H1 (cell line): ENCODE measurements around the gene IL5RA. TPM values are rescaled to one million over a fixed set of nuclear protein-coding genes. Genes with fewer than 3 reads are reported as not detected.

Experiments used
- CTCF ChIA-PET: fragments of 300-600 bp; sonication (Branson Sonifier 250); formaldehyde crosslinking; loops from one replicate; lab custom pipeline; 2021; ENCODE audit not compliant: partially characterized antibody; lab: Charles Lee
- POLR2A ChIA-PET: fragments of 300-600 bp; sonication (Branson Sonifier 250); formaldehyde crosslinking; loops from one replicate; lab custom pipeline; 2021; ENCODE audit warnings: inconsistent platforms; ENCODE audit not compliant: partially characterized antibody; lab: Charles Lee
- DNase-seq, 2 experiments: peaks; one replicate each; pipeline versions ENCODE4 v3.0.0 to v3.0.0-alpha.2; 2010 to 2022; ENCODE audit warnings: low spot score in 2 of 2, low read depth in 1 of 2, mixed read lengths in 1 of 2
- FAIRE-seq: peaks from 2 replicates; lab custom pipeline; 2011; peaks lifted over from hg19 to GRCh38; lab: Jason Lieb, UNC
- H2AFZ ChIP-seq: 2 replicates; pipeline ENCODE4 v1.8.1; 2012; ENCODE audit warnings: low read length, inconsistent platforms
- H2AK5ac ChIP-seq: 2 replicates; pipeline ENCODE4 v1.6.1; 2013; ENCODE audit warnings: low read depth, low read length
- H2BK120ac ChIP-seq: replicated peaks from 2 replicates; pipeline ENCODE3; 2013; ENCODE audit warnings: low read depth, low read length, inconsistent platforms
- H2BK12ac ChIP-seq: 2 replicates; pipeline ENCODE4 v1.6.1; 2013; ENCODE audit warnings: low read depth, low read length
- H2BK15ac ChIP-seq: 2 replicates; pipeline ENCODE4 v1.6.1; 2013; ENCODE audit warnings: low read length
- H2BK20ac ChIP-seq: 2 replicates; pipeline ENCODE4 v1.6.1; 2013; ENCODE audit warnings: low read length
- H2BK5ac ChIP-seq: 2 replicates; pipeline ENCODE4 v1.6.1; 2013; ENCODE audit warnings: low read depth, low read length
- H3K14ac ChIP-seq: 2 replicates; pipeline ENCODE4 v1.6.1; 2013; ENCODE audit warnings: inconsistent platforms; ENCODE audit not compliant: insufficient read length
- H3K18ac ChIP-seq: 2 replicates; pipeline ENCODE4 v1.6.1; 2013; ENCODE audit warnings: low read length; ENCODE audit errors: extremely low read depth
- H3K23ac ChIP-seq: 2 replicates; pipeline ENCODE4 v1.6.1; 2013; ENCODE audit warnings: inconsistent platforms; ENCODE audit not compliant: insufficient read length
- H3K23me2 ChIP-seq: 2 replicates; pipeline ENCODE4 v1.6.1; 2013; ENCODE audit warnings: low read depth, low read length
- H3K27ac ChIP-seq: 2 replicates; pipeline ENCODE4 v1.6.1; 2011; ENCODE audit warnings: low read depth, low read length, inconsistent platforms
- H3K27me3 ChIP-seq, 4 experiments: replicated peaks in 1 of 4; 1 replicate in 1 of 4; 2 replicates in 3 of 4; pipeline versions ENCODE4 v1.6.1 to v1.8.1; 2011 to 2013; ENCODE audit warnings: low read length in 3 of 4, mild to moderate bottlenecking in 3 of 4, inconsistent platforms in 2 of 4, mixed read lengths in 2 of 4, moderate library complexity in 1 of 4; ENCODE audit not compliant: control insufficient read depth in 3 of 4, insufficient read depth in 3 of 4; ENCODE audit errors: extremely low read depth in 1 of 4
- H3K36me3 ChIP-seq, 4 experiments: 2 replicates each; pipeline versions ENCODE4 v1.6.1 to v1.8.1; 2011 to 2013; ENCODE audit warnings: mild to moderate bottlenecking in 4 of 4, low read length in 3 of 4, moderate library complexity in 2 of 4, control low read depth in 1 of 4, inconsistent platforms in 1 of 4; ENCODE audit not compliant: insufficient read depth in 4 of 4, control insufficient read depth in 2 of 4
- H3K4ac ChIP-seq: replicated peaks from 2 replicates; pipeline ENCODE3; 2013; ENCODE audit warnings: low read length, low read depth, mixed read lengths, inconsistent platforms; ENCODE audit not compliant: insufficient read length
- H3K4me1 ChIP-seq, 4 experiments: replicated peaks in 1 of 4; 1 replicate in 1 of 4; 2 replicates in 3 of 4; pipeline versions ENCODE4 v1.6.1 to v1.8.1; 2011 to 2013; ENCODE audit warnings: low read length in 3 of 4, inconsistent platforms in 2 of 4, mixed read lengths in 1 of 4; ENCODE audit not compliant: insufficient read depth in 4 of 4, control insufficient read depth in 3 of 4
- H3K4me2 ChIP-seq, 2 experiments: 2 replicates each; pipeline versions ENCODE4 v1.6.1 to v1.8.1; 2011 to 2013; ENCODE audit warnings: low read depth in 2 of 2, low read length in 2 of 2, control low read depth in 1 of 2, inconsistent platforms in 1 of 2, mild to moderate bottlenecking in 1 of 2; ENCODE audit not compliant: insufficient read depth in 1 of 2
- H3K4me3 ChIP-seq, 4 experiments: fragments of 200-600, 300-600 bp in 1 of 4; sonication (generic), shearing (Covaris generic), sonication (Bioruptor Twin) in 1 of 4; 2 replicates each; pipeline versions ENCODE4 v1.5.1 to v1.8.1; 2011 to 2016; ENCODE audit warnings: low read length in 4 of 4, low read depth in 3 of 4, control low read depth in 2 of 4, inconsistent platforms in 2 of 4, mild to moderate bottlenecking in 2 of 4, mixed read lengths in 1 of 4, moderate library complexity in 1 of 4; ENCODE audit not compliant: insufficient read depth in 2 of 4; ENCODE audit errors: extremely low read depth in 1 of 4
- H3K56ac ChIP-seq: replicated peaks from 2 replicates; pipeline ENCODE3; 2013; ENCODE audit warnings: low read depth, mild to moderate bottlenecking, mixed read lengths, low read length, inconsistent platforms; ENCODE audit not compliant: insufficient read length
- H3K79me1 ChIP-seq: 2 replicates; pipeline ENCODE4 v1.6.1; 2013; ENCODE audit warnings: low read depth, low read length, control low read depth
- H3K79me2 ChIP-seq, 2 experiments: 2 replicates each; pipeline versions ENCODE4 v1.6.1 to v1.8.1; 2012 to 2013; ENCODE audit warnings: low read length in 2 of 2, mild to moderate bottlenecking in 2 of 2, inconsistent platforms in 1 of 2; ENCODE audit not compliant: insufficient read depth in 2 of 2, control insufficient read depth in 1 of 2
- H3K9ac ChIP-seq, 4 experiments: replicated peaks in 1 of 4; 1 replicate in 1 of 4; 2 replicates in 3 of 4; pipeline versions ENCODE4 v1.6.1 to v1.8.1; 2011 to 2013; ENCODE audit warnings: low read depth in 3 of 4, low read length in 3 of 4, control low read depth in 2 of 4, mild to moderate bottlenecking in 2 of 4, moderate library complexity in 2 of 4, inconsistent platforms in 1 of 4; ENCODE audit errors: extremely low read depth in 1 of 4
- H3K9me3 ChIP-seq, 2 experiments: 2 replicates each; pipeline versions ENCODE4 v1.6.1 to v1.8.1; 2012 to 2013; ENCODE audit warnings: mild to moderate bottlenecking in 2 of 2, moderate library complexity in 2 of 2, control low read depth in 1 of 2, inconsistent platforms in 1 of 2, low read depth in 1 of 2, low read length in 1 of 2, mixed read lengths in 1 of 2; ENCODE audit not compliant: insufficient read depth in 2 of 2
- H4K20me1 ChIP-seq, 2 experiments: replicated peaks in 1 of 2; 2 replicates each; pipeline versions ENCODE3 to v1.8.1; 2011 to 2013; ENCODE audit warnings: inconsistent platforms in 2 of 2, low read length in 2 of 2, mild to moderate bottlenecking in 1 of 2; ENCODE audit not compliant: insufficient read depth in 2 of 2, control insufficient read depth in 1 of 2
- H4K5ac ChIP-seq: 2 replicates; pipeline ENCODE4 v1.6.1; 2013; ENCODE audit warnings: low read length, low read depth, mixed read lengths, inconsistent platforms; ENCODE audit not compliant: insufficient read length
- H4K8ac ChIP-seq: 2 replicates; pipeline ENCODE4 v1.8.0; 2013; ENCODE audit warnings: mild to moderate bottlenecking, moderate library complexity, low read length, inconsistent platforms; ENCODE audit not compliant: insufficient read depth; ENCODE audit errors: extremely low read depth
- H4K91ac ChIP-seq: replicated peaks from 2 replicates; pipeline ENCODE3; 2013; ENCODE audit warnings: low read length, mixed read lengths, inconsistent platforms; ENCODE audit not compliant: insufficient read length
- CBX5 ChIP-seq: fragments of 300-800, 300-1000 bp; sonication (generic); IDR thresholded peaks from 2 replicates; pipeline ENCODE4 v1.7.1; 2016; ENCODE audit warnings: antibody characterized with exemption, low read length, low read depth
- CREB1 ChIP-seq: IDR thresholded peaks from 2 replicates; pipeline ENCODE4 v1.6.1; 2012; ENCODE audit warnings: inconsistent platforms
- CTBP2 ChIP-seq: IDR thresholded peaks from 2 replicates; pipeline ENCODE4 v1.7.0; 2011; ENCODE audit warnings: borderline replicate concordance, mild to moderate bottlenecking, moderate library complexity, mixed read lengths, low read length; ENCODE audit not compliant: insufficient read depth, insufficient read length
- CTCF ChIP-seq, 3 experiments: IDR thresholded peaks; 1 replicate in 2 of 3; 2 replicates in 1 of 3; pipeline versions ENCODE4 v1.5.1 to v1.6.1; 2011; ENCODE audit warnings: low read length in 3 of 3, mild to moderate bottlenecking in 3 of 3, inconsistent platforms in 2 of 3, low read depth in 1 of 3, moderate library complexity in 1 of 3; ENCODE audit not compliant: insufficient read depth in 1 of 3; ENCODE audit errors: control extremely low read depth in 1 of 3
- MAX ChIP-seq: IDR thresholded peaks from 2 replicates; pipeline ENCODE4 v1.6.1; 2012; ENCODE audit warnings: inconsistent platforms
- PHF8 ChIP-seq: fragments of 200-600 bp; sonication (generic); conservative IDR thresholded peaks from 2 replicates; pipeline ENCODE4 v1.7.1; 2012; ENCODE audit warnings: low read depth, mild to moderate bottlenecking, inconsistent platforms, low read length, moderate library complexity
- POLR2A ChIP-seq, 2 experiments: IDR thresholded peaks; 1 replicate in 1 of 2; 2 replicates in 1 of 2; pipeline ENCODE4 v1.6.1; 2011; ENCODE audit warnings: low read depth in 2 of 2, low read length in 2 of 2, mild to moderate bottlenecking in 2 of 2; ENCODE audit errors: control extremely low read depth in 1 of 2
- POLR2AphosphoS5 ChIP-seq: IDR thresholded peaks from 2 replicates; pipeline ENCODE4 v1.6.1; 2011; ENCODE audit warnings: low read depth, low read length
- RFX5 ChIP-seq: IDR thresholded peaks from 2 replicates; pipeline ENCODE4 v1.6.1; 2011; ENCODE audit warnings: low read depth, low read length, improper control_type of control experiment, borderline replicate concordance
- TAF7 ChIP-seq: optimal IDR thresholded peaks from 2 replicates; pipeline ENCODE3; 2011; ENCODE audit warnings: low read depth, mild to moderate bottlenecking, inconsistent platforms, low read length, moderate library complexity, borderline replicate concordance
- TBP ChIP-seq: IDR thresholded peaks from 2 replicates; pipeline ENCODE4 v1.6.1; 2011; ENCODE audit warnings: low read depth, low read length, improper control_type of control experiment
- YY1 ChIP-seq: IDR thresholded peaks from 2 replicates; pipeline ENCODE4 v1.6.1; 2011; ENCODE audit warnings: low read depth, mild to moderate bottlenecking, low read length
- WGBS, 2 experiments: shearing (Covaris generic) in 1 of 2; methylation state at CpG; one replicate each; pipeline versions ENCODE4 v1.1.6 to v1.1.7; 2013 to 2015; ENCODE audit warnings: low lambda C conversion rate in 2 of 2, mixed read lengths in 2 of 2, inconsistent platforms in 1 of 2, low coverage in 1 of 2, missing lambda C conversion rate in 1 of 2; ENCODE audit not compliant: insufficient replicate concordance in 2 of 2, insufficient coverage in 1 of 2, insufficient read length in 1 of 2; ENCODE audit errors: extremely low coverage in 1 of 2, missing lambda C conversion rate in 1 of 2; 5-methylcytosine and 5-hydroxymethylcytosine counted together
- polyA plus RNA-seq, 7 experiments: library from polyadenylated mRNA; depleted of rRNA in 3 of 7; stranded (reverse) in 5 of 7; unstranded in 2 of 7; fragments of >200 nt in 5 of 7; fragments of 200-250 nt in 2 of 7; gene quantifications; 1 replicate in 5 of 7; 2 replicates in 1 of 7; 4 replicates in 1 of 7; pipeline versions ENCODE4 v1.2.1 to v1.2.3, GENCODE V29; 2011 to 2013; ENCODE audit warnings: missing spikeins in 2 of 7, mixed read lengths in 2 of 7
- total RNA-seq: library from RNA; stranded (reverse); fragmentation: NEBNext Ultra II Directional; extraction: Animal tissue kit (Norgen Biotek cat#: 25700); gene quantifications from 2 replicates; pipeline ENCODE4 v1.2.1, GENCODE V29; 2021

IL5RA gene
- total and polyA plus RNA-seq, 2 of the 8 experiments (the other 6 are each of a cell fraction or from before 2014, with no cell fraction given): not detected

- no peak overlapping the region for H2BK15ac ChIP-seq
- H2AK5ac ChIP-seq: no peak overlapping the region
- H3K27me3 ChIP-seq: no peaks in the 10 kb centered on the region
- 92% methylated on average over 24 of the region's 24 CpGs; no CpG with 5 or more reads in 1 of the 2 experiments for WGBS, 2 experiments
- CTCF ChIA-PET: no interaction called here
- FAIRE-seq: no peak
- peak overlapping the region; percentile 86 to 91 for H3K4me2 ChIP-seq
- H3K23ac ChIP-seq: no peak overlapping the region
- no peak overlapping the region for H2BK5ac ChIP-seq
- H3K23me2 ChIP-seq: peaks cover 8% of the 10 kb centered on the region
- no peak overlapping the region; the same call in 1 of the 2 replicates for H3K18ac ChIP-seq
- peak overlapping the region; percentile 96 for H3K4ac ChIP-seq
- DNase-seq: no peak
- POLR2A ChIA-PET: no interaction called here
- H2BK120ac ChIP-seq: no peak overlapping the region
- peaks cover 2 to 7% (median 4%) of the 10 kb centered on the region in 4 experiments; a peak in 3 of 7 replicates for H3K4me1 ChIP-seq
- H3K14ac ChIP-seq: no peak overlapping the region
- no peaks in the 10 kb centered on the region for H4K20me1 ChIP-seq
- H3K79me1 ChIP-seq: 0 out of 2 replicates have a peak, but pooled peaks cover 4% of the 10 kb centered on the region
- no peak overlapping the region for H4K8ac ChIP-seq
- no peaks in the 10 kb centered on the region for H3K9me3 ChIP-seq
- H2BK12ac ChIP-seq: no peak overlapping the region; the same call in 1 of the 2 replicates
- H4K5ac ChIP-seq: no peak overlapping the region
- H2AFZ ChIP-seq: no peak overlapping the region; the same call in 1 of the 2 replicates
- H3K56ac ChIP-seq: no peak overlapping the region
- H3K79me2 ChIP-seq: peaks cover 4 to 31% of the 10 kb centered on the region in 2 experiments; a peak in 3 of 4 replicates
- no peak overlapping the region for H3K27ac ChIP-seq
- H3K36me3 ChIP-seq: peaks cover 10 to 23% (median 16%) of the 10 kb centered on the region in 4 experiments
- no peak overlapping the region for H2BK20ac ChIP-seq
- no peak overlapping the region for H3K9ac ChIP-seq
- no peak overlapping the region for H4K91ac ChIP-seq
- peak overlapping the region; percentile 79 to 87 (median 84); a peak in 6 of 8 replicates for H3K4me3 ChIP-seq
- no peak for TF ChIP-seq POLR2A (IDR thresholded peaks at IDR 0.05; ENCODE audit: control extremely low read depth in 1 of 2, low read depth in 2 of 2, low read length in 2 of 2)
- no peak for TF ChIP-seq CTBP2
- TF ChIP-seq CREB1: no peak
- no peak for TF ChIP-seq RFX5
- TF ChIP-seq POLR2AphosphoS5: no peak
- no peak for TF ChIP-seq PHF8
- TF ChIP-seq YY1: no peak
- TF ChIP-seq CBX5: no peak
- no peak for TF ChIP-seq TBP
- no peak for TF ChIP-seq TAF7
- no peak for TF ChIP-seq CTCF (IDR thresholded peaks at IDR 0.05; ENCODE audit: control extremely low read depth in 1 of 3, insufficient read depth in 1 of 3, low read depth in 1 of 3, low read length in 3 of 3)
- no peak for TF ChIP-seq MAX
Observed at GRCh38 chr3:3125977-3126376, 15.8 kb upstream of the IL5RA start.
